Measurements from ENCODE around the gene SAMD8.
"Not testable (repeated sequence)": the region's sequence is repeated elsewhere in the genome, so short reads cannot be mapped to it uniquely, and the experiment has no call there.

Gene SAMD8

DNA sequence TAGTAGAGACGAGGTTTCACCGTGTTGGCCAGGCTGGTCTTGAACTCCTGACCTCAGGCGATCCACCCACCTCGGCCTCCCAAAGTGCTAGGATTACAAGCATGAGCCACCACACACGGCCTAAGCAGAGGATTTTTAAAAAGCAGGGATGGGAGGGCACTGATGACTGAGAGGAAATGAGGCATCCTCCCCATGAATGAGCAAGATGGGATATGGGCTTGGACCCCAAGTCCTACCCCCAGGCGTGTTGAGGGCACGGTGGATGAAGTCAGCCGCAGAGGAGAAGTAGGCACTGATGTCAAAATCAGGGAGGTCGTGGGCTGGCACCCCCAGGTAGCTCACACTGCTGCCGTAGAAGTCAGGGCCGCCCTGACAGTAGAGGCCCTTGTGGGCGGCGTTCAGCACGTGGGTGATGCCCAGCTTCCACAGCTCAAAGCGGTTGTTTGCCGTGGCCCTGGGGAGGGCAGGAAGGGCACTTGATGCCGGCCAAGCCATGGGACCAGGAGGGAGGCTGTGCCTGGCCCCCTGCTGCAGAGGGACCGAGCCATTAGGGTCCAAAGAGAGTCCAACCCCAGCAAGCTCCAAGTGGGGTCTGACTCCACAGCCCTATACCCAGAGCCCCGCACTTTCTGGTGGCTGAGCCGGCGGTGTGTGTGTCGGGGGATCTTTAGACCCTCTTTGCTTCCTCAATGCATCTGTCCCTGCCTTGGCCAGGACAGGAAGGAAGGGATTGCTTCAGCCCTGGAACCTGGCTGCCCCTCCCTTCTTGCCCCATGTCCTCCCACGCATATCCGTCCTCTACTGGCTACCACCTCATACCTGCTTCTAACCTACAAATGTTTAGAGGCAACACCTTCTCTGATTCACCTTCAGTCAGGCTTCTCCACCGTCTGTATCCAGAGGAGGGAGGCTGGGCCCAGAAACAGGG, 3.4 kb upstream of the SAMD8 start:
- no peak for DNase-seq

DNA sequence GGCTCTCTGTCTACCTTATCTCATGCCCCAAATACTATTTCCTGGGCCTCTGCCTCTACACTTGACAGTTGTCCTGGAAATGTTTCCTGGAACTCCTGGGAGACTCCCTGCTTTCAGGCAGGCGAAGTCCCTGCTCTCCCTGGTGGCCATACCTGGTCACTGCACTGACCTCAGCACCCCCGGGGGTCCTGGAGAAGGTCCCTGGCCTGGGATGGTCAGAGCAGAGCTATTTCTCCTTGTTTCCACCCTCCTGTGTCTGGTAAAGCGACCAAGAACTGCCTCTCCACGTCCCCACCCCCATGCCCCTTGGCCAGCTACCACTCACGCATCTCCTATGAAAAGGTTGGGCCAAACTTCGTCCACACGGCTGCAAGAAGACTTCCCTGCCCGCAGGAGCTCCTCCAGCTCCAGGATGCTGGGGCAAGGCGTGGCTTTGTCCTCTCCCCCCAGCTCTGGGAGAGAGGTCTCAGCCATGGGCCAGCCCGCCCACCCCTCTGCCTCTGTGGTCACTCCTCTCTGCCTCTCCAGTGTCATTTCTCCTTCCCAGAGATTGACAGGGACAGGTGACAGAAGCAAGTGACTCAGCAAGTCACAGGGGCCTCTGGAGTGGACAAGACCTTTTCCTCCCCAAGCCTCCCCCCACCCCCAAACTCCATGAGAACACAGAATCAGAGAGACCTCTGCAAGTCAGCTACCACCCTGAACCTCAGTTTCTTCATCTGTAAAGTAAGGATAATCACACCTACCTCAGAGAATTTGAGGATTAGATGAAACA, 2.6 kb upstream of the SAMD8 start:
- peak; percentile 34 for DNase-seq

DNA sequence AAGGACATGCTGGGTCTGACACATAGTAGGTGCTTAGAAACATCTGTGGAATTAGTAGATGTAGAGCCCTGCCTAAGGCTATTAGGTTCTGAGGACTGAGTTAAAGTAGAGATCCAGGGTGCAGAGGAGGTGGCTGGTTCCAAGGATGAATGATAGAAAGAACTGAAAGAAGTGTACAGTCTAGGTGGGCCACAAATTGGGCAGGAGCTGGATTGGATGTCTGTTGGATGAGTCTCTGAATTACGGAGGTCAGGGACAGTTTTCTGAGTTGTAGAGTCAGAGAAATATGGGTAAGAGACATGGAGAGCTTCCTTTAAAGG, 2.0 kb upstream of the SAMD8 start:
- DNase-seq = no peak

DNA sequence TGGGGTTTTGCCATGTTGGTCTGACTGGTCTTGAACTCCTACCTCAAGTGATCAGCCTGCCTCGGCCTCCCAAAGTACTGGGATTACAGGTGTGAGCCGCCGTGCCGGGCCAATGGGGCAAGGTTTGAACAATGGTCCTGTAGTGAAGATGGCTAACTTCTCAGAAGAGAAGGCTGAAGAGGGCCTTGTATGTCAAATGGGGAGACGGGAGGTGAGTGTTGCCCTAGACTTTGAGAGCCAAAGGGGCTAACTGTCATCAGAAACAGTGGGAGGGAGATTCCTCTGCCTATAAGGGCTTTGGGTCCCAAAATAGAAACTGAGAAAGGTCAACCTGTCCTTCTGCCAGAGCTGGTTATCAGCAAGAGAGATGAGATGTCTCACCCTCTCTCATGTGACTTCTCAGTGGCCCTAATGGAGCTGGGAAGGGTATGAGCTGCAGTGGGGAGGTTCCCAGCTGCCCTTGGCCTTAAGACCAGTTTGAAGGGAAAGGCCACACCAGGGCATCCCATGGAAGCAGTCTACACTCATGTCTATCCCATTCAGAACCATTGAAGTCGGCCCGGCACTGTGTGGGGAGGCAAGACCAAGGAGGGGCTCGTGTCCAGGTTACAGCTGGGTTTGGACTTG, 1.3 kb upstream of the SAMD8 start:
- no peak for DNase-seq

DNA sequence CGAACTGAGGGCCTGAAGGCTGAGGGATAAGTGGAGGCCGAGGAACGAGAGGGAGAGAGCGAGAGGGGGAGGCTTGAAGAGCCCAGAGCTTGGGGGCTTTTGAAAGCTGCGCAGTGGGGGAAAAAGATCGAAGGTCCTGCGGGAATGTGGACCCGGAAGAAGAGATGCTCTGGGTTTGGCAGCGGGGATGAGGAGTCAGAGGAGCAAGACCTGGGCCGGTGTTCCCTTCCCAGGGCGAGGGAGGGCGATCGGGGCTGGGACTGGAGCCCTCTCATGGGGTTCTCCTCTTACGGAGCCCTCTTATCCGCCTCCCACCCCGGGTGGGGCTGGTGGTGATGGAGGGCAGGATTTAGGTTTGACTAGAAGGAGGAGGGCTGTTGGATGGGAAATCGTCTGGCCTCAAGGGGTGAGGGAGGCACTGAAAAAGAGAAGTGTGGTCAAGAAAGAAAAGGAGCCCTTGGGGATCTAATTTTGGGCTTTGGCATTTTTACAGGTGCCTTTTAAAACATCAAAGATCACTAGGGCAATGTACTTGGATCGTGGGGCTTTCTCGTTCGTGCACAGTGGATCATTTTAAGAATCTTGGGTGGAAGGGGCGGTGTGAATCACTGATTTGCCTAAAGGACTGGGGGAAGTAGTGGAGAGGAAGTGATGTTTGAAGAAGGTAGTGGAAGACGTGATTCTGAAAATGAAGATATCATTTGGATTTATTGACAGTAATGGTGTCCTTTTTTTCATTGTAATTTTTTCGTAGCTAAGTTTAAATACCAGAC, 637 bp downstream of the SAMD8 start:
- peak; percentile 71 for DNase-seq

DNA sequence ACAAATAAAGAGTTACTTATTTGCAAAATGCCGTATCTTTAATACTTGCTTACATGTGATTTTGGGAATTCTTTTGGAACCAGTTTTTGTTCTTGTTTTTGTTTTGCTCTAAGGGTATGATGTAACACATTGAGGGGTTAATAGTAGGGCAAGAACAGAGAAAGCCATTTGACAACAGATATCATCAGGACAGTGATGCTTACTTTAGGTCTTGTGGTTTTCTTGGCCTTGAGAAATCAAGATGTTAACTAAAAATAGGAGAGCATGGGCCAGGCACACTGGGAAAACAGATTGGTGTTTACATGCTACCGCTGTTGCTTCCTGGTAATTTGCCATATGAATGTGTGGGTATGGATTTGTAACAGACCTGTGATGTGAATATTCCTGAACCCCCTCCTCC, 3.7 kb downstream of the SAMD8 start:
- no peak for DNase-seq

DNA sequence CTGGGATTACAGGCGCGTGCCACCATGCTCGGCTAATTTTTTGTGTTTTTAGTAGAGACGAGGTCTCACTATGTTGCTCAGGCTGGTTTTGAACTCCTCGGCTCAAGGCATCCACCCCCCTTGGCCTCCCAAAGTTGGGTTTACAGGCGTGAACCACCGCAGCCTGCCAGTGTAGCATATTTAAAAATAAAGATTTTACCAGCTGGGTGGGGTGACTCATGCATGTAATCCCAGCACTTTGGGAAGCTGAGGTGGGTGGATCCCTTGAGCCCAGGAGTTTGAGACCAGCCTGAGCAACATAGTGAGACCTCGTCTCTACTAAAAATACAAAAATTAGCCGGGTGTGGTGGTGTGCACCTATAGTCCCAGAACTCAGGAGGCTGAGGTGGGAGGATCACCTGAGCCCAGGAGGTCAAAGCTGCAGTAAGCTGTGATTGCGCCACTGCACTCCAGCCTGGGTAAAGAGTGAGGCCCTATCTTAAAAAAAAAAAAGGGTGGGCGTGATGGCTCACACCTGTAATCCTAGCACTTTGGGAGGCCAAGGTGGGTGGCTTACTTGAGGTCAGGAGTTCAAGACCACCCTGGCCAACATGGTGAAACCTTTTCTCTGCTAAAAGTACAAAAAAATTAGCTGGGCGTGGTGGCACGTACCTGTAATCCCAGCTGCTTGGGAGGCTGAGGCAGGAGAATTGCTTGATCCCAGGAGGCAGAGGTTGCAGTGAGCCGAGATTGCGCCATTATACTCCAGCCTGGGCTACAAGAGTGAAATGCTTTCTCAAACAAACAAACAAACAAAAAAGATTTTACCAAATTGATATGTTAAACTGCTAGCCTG, 5.7 kb downstream of the SAMD8 start:
- DNase-seq = peak; percentile 59

DNA sequence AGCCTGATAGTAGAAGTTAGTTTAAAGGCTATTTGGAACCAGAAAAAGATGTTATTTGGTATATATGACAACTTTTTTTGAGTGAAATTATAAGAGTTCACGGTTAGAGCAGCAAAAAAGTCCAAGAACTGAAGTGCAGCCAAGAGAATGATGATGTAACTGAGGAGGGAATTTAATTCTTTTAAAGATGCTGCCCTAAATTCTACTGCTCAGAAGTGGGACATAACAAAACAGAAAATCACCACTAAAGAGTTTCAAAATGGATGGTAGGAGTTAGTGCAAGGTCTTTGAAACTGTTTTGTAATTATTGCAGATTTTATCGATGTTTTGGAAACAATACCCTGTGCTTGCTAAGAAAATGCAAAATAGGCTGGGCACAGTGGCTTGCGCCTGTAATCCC, 6.5 kb downstream of the SAMD8 start:
- no peak for DNase-seq

DNA sequence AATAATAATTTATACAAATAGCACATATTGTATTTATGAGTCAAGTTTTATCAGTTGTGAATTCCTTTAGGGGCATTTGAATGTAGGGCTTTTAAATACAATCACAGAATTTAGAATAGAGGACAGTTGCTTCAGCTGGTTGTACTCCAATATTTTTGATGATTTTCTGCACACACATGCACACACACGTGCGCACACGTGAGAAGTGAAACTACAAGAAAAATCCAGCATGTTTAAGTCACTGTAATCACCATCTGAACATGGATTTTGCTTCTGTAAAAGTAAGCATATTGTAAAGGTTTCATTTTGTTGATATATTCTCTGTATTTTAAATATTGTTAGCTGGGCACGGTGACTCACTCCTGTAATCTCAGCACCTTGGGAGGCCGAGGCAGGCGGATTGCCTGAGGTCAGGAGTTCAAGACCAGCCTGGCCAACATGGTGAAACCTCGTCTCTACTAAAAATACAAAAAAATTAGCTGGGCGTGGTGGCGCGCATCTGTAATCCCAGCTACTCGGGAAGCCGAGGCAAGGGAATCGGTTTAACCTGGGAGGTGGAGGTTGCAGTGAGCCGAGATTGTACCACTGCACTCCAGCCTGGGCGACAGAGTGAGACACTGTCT, 8.1 kb downstream of the SAMD8 start:
- DNase-seq = not testable (repeated sequence)

DNA sequence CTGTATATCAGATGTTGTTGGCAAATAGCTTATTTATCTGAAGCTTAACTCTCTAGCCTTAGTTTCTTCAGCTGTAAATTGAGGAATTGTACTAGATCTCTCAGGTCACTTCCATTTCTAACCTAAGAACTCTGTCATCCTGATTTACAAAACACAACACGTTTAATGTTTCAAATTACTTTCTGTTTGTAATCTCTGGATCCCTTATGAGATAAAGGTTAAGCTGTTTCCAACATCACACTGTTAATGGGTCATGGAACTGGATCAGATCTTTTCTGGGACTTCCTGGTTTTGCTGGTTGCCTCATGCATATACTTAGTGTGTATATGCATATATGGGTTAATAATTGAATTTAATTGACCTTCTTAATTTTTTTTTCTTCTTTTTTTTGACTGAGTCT, 9.9 kb downstream of the SAMD8 start:
- no peak for DNase-seq

DNA sequence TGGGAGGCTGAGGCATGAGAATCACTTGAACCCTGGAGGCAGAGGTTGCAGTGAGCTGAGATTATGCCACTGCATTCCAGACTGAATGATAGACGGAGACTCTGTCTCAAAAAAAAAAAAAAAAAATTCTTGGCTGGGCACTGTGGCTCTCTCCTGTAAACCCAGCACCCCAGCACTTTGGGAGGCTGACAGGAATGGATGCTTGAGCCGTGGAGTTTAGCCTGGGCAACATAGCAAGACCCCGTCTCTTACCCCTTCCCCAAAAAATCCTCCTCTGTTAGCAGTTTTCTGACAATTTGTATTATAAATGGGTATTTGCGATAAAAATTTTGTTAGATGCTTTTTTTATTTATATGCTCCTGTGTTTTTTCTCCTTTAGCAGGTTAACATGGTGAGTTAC, 11.0 kb downstream of the SAMD8 start:
- DNase-seq = no peak

DNA sequence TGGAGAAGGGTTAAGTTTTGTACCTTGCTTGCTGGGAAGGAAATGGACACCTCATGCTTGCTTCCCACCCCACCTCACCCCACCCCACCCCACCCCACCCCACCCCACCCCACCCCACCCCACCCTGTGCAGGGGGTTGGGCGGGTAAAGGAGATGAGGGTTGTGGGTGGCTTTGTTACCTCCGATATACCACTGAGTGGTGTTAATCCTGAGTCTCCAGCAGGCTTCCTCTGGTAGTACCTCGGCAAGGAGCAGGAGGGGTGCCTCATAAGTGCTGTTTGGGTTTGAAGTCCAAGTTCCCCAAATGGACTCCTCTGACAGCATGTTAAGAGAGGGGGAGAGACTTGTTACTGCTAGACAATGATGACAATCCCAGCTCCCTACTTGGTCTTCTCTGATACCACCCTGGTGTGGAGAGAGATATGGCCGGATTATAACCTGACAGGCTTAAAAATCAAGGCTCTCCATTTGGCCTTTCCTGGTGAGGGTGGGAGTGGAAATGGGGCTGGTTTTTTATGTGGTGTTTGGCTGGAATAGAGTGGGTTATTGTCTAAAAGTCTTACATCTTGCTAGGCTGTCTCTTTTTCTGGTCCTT, 11.7 kb downstream of the SAMD8 start:
- no peak for DNase-seq

DNA sequence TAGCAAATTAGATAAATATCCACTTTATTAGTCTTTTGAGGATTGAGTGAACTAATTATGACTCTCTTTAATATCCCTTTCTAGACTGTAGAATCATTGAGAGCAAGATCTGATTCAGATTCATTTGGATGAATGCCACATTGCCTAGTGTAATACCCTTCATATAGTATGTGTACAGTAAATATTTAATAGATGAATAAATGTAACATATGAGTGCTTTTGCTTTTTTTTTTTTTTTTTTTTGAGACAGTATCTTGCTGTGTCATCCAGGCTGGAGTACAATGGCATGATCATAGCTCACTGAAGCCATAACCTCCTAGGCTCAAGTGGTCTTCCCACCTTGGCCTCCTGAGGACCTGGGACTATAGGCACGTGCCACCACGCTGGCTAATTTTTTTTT, 14.8 kb downstream of the SAMD8 start:
- no peak for DNase-seq

DNA sequence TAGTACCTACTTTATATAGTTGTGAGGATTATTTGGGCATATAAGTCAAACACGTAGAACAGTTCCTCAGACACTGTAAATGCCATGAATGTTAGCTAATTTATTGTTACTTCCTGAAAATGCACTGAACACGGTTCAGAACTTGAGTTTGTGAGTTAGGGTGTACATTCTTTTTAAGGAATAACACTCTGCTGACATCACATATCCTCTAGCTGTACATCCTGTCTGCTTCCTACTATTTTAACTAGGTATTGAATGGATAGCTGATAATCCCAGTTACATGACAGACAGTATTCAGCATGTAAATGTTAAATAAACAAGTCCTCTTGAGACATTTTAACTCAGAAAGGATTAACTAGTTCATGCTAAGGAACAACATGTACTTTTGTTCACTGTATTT, 16.0 kb downstream of the SAMD8 start:
- peak; percentile 65 for DNase-seq

DNA sequence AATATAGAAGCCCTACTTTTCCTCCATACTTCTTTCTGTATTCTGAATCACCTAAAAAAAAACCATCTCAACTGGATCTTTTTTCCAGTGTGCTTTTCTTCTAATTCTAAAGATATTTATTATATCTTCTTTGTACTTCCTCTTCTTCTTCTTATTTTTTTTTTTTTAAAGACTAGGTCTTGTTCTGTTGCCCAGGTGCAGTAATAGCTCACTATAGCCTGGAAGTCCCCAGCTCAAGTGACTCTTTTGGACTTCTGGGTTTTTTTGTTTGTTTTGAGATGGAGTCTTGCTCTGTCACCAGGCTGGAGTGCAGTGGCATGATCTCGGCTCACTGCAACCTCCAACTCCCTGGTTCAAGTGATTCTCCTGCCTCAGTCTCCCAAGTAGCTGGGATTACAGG, 17.5 kb downstream of the SAMD8 start:
- not testable (repeated sequence) for DNase-seq

DNA sequence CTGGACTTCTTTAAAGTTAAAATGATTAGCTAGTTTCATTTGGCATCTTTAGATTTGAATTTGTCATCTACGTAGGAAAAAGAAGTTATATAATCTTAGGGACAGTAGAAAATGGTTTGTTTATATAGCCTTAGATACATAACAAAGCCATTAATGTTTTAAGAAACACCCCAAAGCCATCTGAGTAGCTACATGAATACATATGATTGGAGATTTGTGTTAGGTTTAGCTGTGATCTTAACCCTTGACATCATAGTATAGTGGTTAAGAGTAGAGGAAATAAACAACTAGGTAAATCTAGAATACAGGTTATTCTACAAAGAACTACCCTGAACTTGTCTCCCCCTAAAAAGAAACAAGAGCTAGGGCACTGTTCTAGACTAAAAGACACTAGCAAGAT, 18.1 kb downstream of the SAMD8 start:
- no peak for DNase-seq

DNA sequence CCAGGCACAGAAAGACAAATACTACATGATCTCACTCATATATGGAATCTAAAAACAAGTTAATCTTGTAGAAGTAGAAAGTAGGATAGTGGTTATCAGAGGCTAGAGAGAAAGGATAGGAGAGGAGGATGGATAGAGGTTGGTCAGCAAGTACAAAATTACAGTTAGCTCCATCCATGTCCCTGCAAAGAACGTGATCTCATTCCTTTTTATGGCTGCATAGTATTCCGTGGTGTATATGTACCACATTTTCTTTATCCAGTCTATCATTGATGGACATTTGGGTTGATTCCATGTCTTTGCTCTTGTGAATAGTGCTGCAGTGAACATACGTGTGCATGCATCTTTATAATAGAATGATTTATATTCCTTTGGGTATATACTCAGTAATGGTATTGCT, 22.2 kb downstream of the SAMD8 start:
- not testable (repeated sequence) for DNase-seq

DNA sequence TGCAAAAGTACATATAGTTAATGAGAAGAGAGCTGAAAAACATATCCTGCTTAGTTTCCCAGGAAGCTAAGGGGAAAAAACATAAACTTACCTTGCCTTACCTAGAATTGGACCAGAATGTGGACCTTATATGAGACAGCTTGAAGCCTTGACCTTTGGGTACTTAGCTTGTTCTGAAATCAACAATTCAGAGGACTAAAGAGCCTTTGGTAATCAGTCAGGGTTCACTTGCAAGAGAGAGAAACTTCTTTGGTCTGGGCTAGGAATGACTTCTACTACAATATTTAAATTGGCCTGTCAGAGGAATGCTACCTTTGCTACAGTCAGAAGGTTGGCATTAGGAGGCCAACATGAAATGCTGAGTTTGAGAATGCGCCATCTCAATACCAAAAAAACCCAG, 24.9 kb downstream of the SAMD8 start:
- no peak for DNase-seq

DNA sequence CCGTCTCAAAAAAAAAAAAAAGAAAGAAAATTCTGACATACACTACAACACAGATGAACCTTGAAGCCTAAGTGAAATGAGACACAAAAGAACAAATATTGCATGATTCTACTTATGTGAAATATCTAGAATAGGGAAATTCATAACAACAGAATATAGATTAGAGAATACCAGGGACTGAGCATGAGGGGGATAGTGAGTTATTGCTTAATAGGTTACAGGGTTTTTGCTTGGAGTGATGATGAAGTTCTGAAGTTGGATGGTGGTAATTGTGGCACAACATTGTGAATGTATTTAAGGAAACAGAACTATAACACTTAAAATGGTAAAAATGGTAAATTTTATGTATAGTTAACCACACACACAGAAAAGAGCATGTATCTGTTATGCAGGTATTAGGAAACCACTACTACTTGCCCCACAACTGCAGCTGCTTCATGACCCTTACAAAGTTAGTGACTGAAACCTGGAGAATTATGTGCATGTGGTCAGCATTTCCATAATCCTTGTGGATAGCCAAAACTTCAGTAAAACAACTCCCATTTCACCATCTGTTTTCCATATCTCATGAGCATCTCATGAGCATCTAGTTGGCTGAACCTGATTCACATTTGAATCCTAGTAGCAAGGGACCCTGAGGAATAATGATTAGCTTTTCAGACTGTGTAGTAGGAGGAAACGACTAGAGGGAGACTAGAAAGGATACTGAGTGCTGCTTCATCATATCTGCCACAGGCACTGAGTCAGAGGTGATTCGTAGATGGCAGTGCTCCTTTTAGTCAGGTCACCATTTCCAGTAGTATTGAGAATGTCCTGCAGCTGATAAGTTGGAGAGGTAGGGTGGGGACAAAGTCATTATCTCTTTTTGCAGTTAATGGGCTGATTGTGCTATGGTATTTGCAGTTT, 26.3 kb downstream of the SAMD8 start:
- DNase-seq = peak; percentile 56

DNA sequence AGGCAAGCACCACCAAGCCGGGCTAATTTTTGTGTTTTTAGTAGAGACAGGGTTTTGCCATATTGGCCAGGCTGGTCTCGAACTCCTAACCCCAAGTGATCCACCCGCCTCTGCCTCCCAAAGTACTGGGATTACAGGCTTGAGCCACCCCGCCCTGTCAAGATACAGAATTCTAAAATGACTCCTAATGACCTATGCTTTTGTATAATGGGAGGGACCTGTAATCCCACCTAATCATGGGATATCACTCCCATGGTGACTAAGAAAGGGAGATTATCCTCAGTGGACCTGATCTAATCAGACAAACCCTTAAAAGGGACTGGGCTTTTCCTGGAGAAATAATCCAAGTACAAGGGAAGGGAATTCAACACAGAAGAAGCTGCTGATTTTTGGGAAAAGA, 28.8 kb downstream of the SAMD8 start:
- no peak for DNase-seq
